ENCODE data around the gene GPATCH2L. TPM values are rescaled to one million over a fixed set of nuclear protein-coding genes. Genes with fewer than 3 reads are reported as not detected.

Gene GPATCH2L
- polyA plus RNA-seq, 3 donors = 10.6 to 28.3 (median 13.8) TPM

- DNase-seq = peak; percentile 7 to 60 (median 19)
- Histone ChIP-seq H3K27me3 (ENCODE audit: control insufficient read depth in 2 of 2, insufficient read depth in 2 of 2, low read length in 2 of 2) (no peaks in the 10 kb centered on the region), H3K9me3 (replicated peaks in 1 of 2; ENCODE audit: control insufficient read depth in 1 of 2, insufficient read depth in 1 of 2, low read length in 2 of 2) (no peaks in the 10 kb centered on the region), H3K9ac (ENCODE audit: insufficient read depth, low read length, poor library complexity, severe bottlenecking) (no peak overlapping the region), H4K20me1 (ENCODE audit: insufficient read depth, low read length) (no peaks in the 10 kb centered on the region), H3K4me1 (ENCODE audit: control insufficient read depth in 1 of 2, insufficient read depth in 2 of 2, low read length in 2 of 2) (no peaks in the 10 kb centered on the region), H3K4me2 (replicated peaks; ENCODE audit: extremely low read depth, low read length, poor library complexity, severe bottlenecking) (no peak overlapping the region), H3K4me3 (replicated peaks in 1 of 3; ENCODE audit: low read depth in 2 of 3, low read length in 3 of 3) (no peak overlapping the region), H2AFZ (ENCODE audit: insufficient read depth, low read depth, low read length, poor library complexity, severe bottlenecking) (no peak overlapping the region), H3K36me3 (replicated peaks in 1 of 2; ENCODE audit: control insufficient read depth in 1 of 2, insufficient read depth in 2 of 2, low read length in 2 of 2) (no peaks in the 10 kb centered on the region), H3K79me2 (ENCODE audit: insufficient read depth, low read length) (no peaks in the 10 kb centered on the region), H3K27ac (ENCODE audit: low read depth in 1 of 2, low read length in 2 of 2) (no peak overlapping the region)
- intact Hi-C loops (cut with micrococcal nuclease) = no loop called here
- Mint-ChIP-seq H3K27ac (no peak overlapping the region), H3K9me3 (peaks cover 0 to 6% (median under 1%) of the 10 kb centered on the region in 7 donors), H3K27me3 (ENCODE audit: low read depth in 3 of 3) (peaks cover 0 to 4% (median 3%) of the 10 kb centered on the region in 3 donors), H3K4me3 (no peak overlapping the region), H3K4me1 (peaks cover 5% of the 10 kb centered on the region), H3K36me3 (peaks cover 0 to 3% of the 10 kb centered on the region in 2 donors)
- WGBS (ENCODE audit: insufficient coverage) = 76% methylated on average over 6 of the region's 10 CpGs
- TF ChIP-seq, protein P1, sequence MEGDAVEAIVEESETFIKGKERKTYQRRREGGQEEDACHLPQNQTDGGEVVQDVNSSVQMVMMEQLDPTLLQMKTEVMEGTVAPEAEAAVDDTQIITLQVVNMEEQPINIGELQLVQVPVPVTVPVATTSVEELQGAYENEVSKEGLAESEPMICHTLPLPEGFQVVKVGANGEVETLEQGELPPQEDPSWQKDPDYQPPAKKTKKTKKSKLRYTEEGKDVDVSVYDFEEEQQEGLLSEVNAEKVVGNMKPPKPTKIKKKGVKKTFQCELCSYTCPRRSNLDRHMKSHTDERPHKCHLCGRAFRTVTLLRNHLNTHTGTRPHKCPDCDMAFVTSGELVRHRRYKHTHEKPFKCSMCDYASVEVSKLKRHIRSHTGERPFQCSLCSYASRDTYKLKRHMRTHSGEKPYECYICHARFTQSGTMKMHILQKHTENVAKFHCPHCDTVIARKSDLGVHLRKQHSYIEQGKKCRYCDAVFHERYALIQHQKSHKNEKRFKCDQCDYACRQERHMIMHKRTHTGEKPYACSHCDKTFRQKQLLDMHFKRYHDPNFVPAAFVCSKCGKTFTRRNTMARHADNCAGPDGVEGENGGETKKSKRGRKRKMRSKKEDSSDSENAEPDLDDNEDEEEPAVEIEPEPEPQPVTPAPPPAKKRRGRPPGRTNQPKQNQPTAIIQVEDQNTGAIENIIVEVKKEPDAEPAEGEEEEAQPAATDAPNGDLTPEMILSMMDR (IDR thresholded peaks at IDR 0.05) = no peak
Observed at GRCh38 chr14:76227450-76228050, 75.8 kb downstream of the GPATCH2L start.

DNA sequence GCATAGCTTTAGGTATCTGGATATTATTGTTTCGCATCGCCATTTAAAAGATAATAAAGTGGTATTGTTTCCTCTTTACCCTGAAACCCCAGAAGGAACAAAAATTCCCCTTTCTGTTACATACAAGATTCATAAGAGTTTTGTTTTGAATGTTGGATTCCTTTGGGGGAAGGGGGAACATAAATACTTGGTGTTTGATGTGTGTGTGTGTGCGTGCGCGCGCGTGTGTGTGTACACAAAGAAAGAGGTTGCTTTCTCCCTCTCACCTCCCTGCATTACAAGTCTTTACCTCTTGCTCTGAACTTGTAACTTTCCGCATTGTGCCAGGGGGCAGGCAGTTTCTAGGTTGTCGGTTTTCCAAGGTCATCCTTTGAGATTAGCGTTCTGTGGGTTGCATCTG, 76.4 kb downstream of the GPATCH2L start:
- Histone ChIP-seq H3K79me2 (ENCODE audit: insufficient read depth, low read length) (no peaks in the 10 kb centered on the region), H3K27me3 (ENCODE audit: control insufficient read depth in 2 of 2, insufficient read depth in 2 of 2, low read length in 2 of 2) (no peaks in the 10 kb centered on the region), H3K36me3 (replicated peaks in 1 of 2; ENCODE audit: control insufficient read depth in 1 of 2, insufficient read depth in 2 of 2, low read length in 2 of 2) (no peaks in the 10 kb centered on the region), H3K4me2 (replicated peaks; ENCODE audit: extremely low read depth, low read length, poor library complexity, severe bottlenecking) (no peak overlapping the region), H3K27ac (ENCODE audit: low read depth in 1 of 2, low read length in 2 of 2) (no peak overlapping the region), H4K20me1 (ENCODE audit: insufficient read depth, low read length) (no peaks in the 10 kb centered on the region), H3K4me1 (ENCODE audit: control insufficient read depth in 1 of 2, insufficient read depth in 2 of 2, low read length in 2 of 2) (no peaks in the 10 kb centered on the region), H3K9me3 (replicated peaks in 1 of 2; ENCODE audit: control insufficient read depth in 1 of 2, insufficient read depth in 1 of 2, low read length in 2 of 2) (no peaks in the 10 kb centered on the region), H2AFZ (ENCODE audit: insufficient read depth, low read depth, low read length, poor library complexity, severe bottlenecking) (no peak overlapping the region), H3K9ac (ENCODE audit: insufficient read depth, low read length, poor library complexity, severe bottlenecking) (no peak overlapping the region), H3K4me3 (replicated peaks in 1 of 3; ENCODE audit: low read depth in 2 of 3, low read length in 3 of 3) (no peak overlapping the region)
- Mint-ChIP-seq H3K27ac (no peak overlapping the region), H3K4me1 (peaks cover 5% of the 10 kb centered on the region), H3K9me3 (peaks cover 0 to 6% (median 3%) of the 10 kb centered on the region in 7 donors), H3K27me3 (ENCODE audit: low read depth in 3 of 3) (peaks cover 0 to 4% (median 3%) of the 10 kb centered on the region in 3 donors), H3K4me3 (no peak overlapping the region), H3K36me3 (peaks cover 0 to 3% of the 10 kb centered on the region in 2 donors)
- 91% methylated on average over 3 of the region's 10 CpGs for WGBS (ENCODE audit: insufficient coverage)
- TF ChIP-seq, protein P1 (IDR thresholded peaks at IDR 0.05) = no peak
- intact Hi-C loops (cut with micrococcal nuclease) = no loop called here
- DNase-seq = no peak

All from CD14-positive monocyte (primary cell).